ENCODE results near the gene ZCCHC4. TPM values are rescaled to one million over a fixed set of nuclear protein-coding genes. Genes with fewer than 3 reads are reported as not detected.

The ZCCHC4 gene
- polyA plus RNA-seq (2012; rRNA removed), result 4.8 and 7.5 TPM in 2 replicates
- 4.6 and 5.1 TPM in 2 replicates for polyA plus RNA-seq (2012; cell fraction: cytosol; rRNA removed)
- 11.8 and 18.3 TPM in 2 replicates for polyA plus RNA-seq (2012; cell fraction: nucleus; rRNA removed)

GRCh38 chr4:25312496-25313200 is at the start of gene ZCCHC4:
ZCCHC4 (plus strand) TSS chr4:25312774; CDS start chr4:25312810, 36 bp downstream.
- Histone ChIP-seq H3K9ac (peak within 1 kb of the TSS; percentile 77), H3F3A (replicated peaks; ENCODE audit: insufficient read depth) (peaks cover 13% of the 10 kb centered on the region), H3K4me2 (peak within 1 kb of the TSS; percentile 84), H3K9me2 (no peaks in the 10 kb centered on the region), H3K79me2 (ENCODE audit: insufficient read depth) (no peaks in the 10 kb centered on the region), H2AFZ (ENCODE audit: low read depth) (peak within 1 kb of the TSS; percentile 90), H4K20me1 (ENCODE audit: insufficient read depth) (no peaks in the 10 kb centered on the region), H3K4me1 (ENCODE audit: control insufficient read depth in 1 of 2, insufficient read depth in 2 of 2, low read depth in 1 of 2, low read length in 1 of 2) (peaks cover 3 to 5% of the 10 kb centered on the region in 2 experiments; a peak in 2 of 4 replicates), H3K27ac (ENCODE audit: low read depth in 2 of 2, low read length in 1 of 2) (peak within 1 kb of the TSS; percentile 75 to 77), H3K36me3 (replicated peaks in 1 of 2; ENCODE audit: control insufficient read depth in 1 of 2, insufficient read depth in 2 of 2, low read length in 1 of 2) (peaks cover 0 to 11% of the 10 kb centered on the region in 2 experiments), H3K4me3 (ENCODE audit: low read depth in 2 of 2, low read length in 1 of 2) (peak within 1 kb of the TSS; percentile 79 to 80), H3K27me3 (ENCODE audit: insufficient read depth) (no peaks in the 10 kb centered on the region), H3K9me3 (no peaks in the 10 kb centered on the region)
- CTCF ChIA-PET, result interaction anchor here (0.6 to 4.1 kb wide), 54 partner anchors 8 to 713 kb away, joined by 3 to 43 read pairs (median 4); partner anchors contain the start of genes ANAPC4, PI4K2B and SEPSECS
- WGBS (ENCODE audit: low lambda C conversion rate), result under 1% methylated on average over 16 of the region's 40 CpGs
- POLR2A ChIA-PET, result interaction anchor here (0.7 to 1.2 kb wide), 2 partner anchors 64 to 79 kb away, joined by 4 to 9 read pairs; partner anchors contain the start of genes ANAPC4 and PI4K2B
- peak; percentile 94 for DNase-seq
- TF ChIP-seq TAF1 (IDR thresholded peaks at IDR 0.05; ENCODE audit: borderline replicate concordance, low read depth, low read length) (peak; percentile 93), RFX5 (IDR thresholded peaks at IDR 0.05; ENCODE audit: low read length) (no peak), POLR2AphosphoS5 (IDR thresholded peaks at IDR 0.05; ENCODE audit: low read depth, low read length) (peak; percentile 73), RXRA (IDR thresholded peaks at IDR 0.05; ENCODE audit: borderline replicate concordance, low read depth) (no peak), CTCF (IDR thresholded peaks at IDR 0.05) (peak; percentile 99), RCOR1 (IDR thresholded peaks at IDR 0.05; ENCODE audit: low read length) (peak; percentile 97), FOXM1 (IDR thresholded peaks at IDR 0.05; ENCODE audit: low read depth) (peak; percentile 72; the same call in 1 of the 2 replicates), GATA2 (CRISPR knock-in tag; IDR thresholded peaks at IDR 0.05) (no peak), PBX3 (IDR thresholded peaks at IDR 0.05) (peak; percentile 34; the same call in 1 of the 2 replicates), TCF12 (IDR thresholded peaks at IDR 0.05) (peak; percentile 49), ELF1 (IDR thresholded peaks at IDR 0.05) (peak; percentile 76), EP300 (IDR thresholded peaks at IDR 0.05; ENCODE audit: borderline replicate concordance in 1 of 2, low read depth in 1 of 2, low read length in 1 of 2) (peak in 1 of 2 experiments; percentile 61; a peak in 1 of 4 replicates), MEF2A (IDR thresholded peaks at IDR 0.05; ENCODE audit: borderline replicate concordance, low read depth) (peak; percentile 37; the same call in 1 of the 2 replicates), MAX (IDR thresholded peaks at IDR 0.05; ENCODE audit: low read depth) (peak; percentile 79), SIN3A (IDR thresholded peaks at IDR 0.05; ENCODE audit: borderline replicate concordance, low read depth, low read length) (peak; percentile 90; the same call in 1 of the 2 replicates), FOSL2 (IDR thresholded peaks at IDR 0.05; ENCODE audit: borderline replicate concordance, low read depth) (no peak; the same call in 1 of the 2 replicates), REST (IDR thresholded peaks at IDR 0.05; ENCODE audit: low read depth, low read length) (0 out of 2 replicates have a peak, but pooled peaks have one; percentile 52), USF2 (IDR thresholded peaks at IDR 0.05; ENCODE audit: borderline replicate concordance, low read depth, low read length) (no peak), FOXJ3 (CRISPR knock-in tag; IDR thresholded peaks at IDR 0.05) (0 out of 2 replicates have a peak, but pooled peaks have one; percentile 25), EZH2phosphoT487 (IDR thresholded peaks at IDR 0.05; ENCODE audit: borderline replicate concordance, low read depth) (no peak), IRF3 (IDR thresholded peaks at IDR 0.05; ENCODE audit: low read depth, low read length) (no peak), CHD2 (IDR thresholded peaks at IDR 0.05; ENCODE audit: low read length, partially characterized antibody) (peak; percentile 91)
